Testis (tissue), 2 donors: ENCODE data around the gene MBP.

Source experiments
- POLR2A ChIP-seq: fragments of 450-650 bp; IDR thresholded peaks from one replicate; pipeline ENCODE4 v1.6.1; 2017; ENCODE audit warnings: antibody characterized with exemption, mild to moderate bottlenecking, moderate library complexity
- TF ChIP-seq, protein P1 (sequence below), 3 experiments: fragments of 450-650 bp in 2 of 3; fragments of 200-600 bp in 1 of 3; sonication (generic) in 1 of 3; IDR thresholded peaks; one replicate each; pipeline ENCODE4 v1.5.1; 2016 to 2019; ENCODE audit warnings: antibody characterized with exemption in 3 of 3, mild to moderate bottlenecking in 2 of 3, moderate library complexity in 1 of 3

DNA sequence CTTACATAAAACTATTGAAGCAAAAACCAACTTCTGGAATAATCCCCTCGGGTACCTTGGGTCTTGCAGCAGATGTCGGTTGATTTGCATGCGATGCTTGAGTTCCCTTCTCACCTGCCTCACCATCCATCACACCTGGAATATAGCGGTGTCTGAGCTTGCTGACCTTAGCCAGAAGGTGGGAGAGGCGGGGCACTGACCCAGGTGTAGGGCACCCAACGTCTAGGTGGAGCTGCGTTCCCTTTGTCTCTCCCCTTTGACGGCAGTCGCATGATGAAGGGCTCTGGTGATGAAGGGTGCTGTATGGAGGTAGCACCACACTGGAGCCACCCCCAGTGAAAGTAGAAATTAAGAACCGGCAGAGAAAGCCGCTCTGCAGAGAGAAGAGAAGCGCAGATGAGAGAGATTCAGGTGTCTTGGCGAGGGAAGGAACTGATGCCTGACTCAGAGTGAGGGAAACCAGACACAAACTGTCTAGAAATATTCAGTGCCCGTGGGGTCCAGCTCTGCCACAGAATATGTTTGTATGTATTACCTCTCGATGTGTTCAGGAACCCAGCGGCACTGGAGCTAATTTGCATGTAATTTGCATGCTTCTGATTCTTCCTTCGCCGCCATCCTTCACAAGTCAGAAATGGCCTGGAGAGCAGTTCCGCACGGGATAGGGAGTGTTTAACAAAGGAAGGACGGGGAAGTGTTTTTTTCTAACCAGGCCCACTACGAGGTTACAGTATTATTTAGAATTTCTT is 19.4 kb upstream of the MBP start:
- TF ChIP-seq, protein P1, sequence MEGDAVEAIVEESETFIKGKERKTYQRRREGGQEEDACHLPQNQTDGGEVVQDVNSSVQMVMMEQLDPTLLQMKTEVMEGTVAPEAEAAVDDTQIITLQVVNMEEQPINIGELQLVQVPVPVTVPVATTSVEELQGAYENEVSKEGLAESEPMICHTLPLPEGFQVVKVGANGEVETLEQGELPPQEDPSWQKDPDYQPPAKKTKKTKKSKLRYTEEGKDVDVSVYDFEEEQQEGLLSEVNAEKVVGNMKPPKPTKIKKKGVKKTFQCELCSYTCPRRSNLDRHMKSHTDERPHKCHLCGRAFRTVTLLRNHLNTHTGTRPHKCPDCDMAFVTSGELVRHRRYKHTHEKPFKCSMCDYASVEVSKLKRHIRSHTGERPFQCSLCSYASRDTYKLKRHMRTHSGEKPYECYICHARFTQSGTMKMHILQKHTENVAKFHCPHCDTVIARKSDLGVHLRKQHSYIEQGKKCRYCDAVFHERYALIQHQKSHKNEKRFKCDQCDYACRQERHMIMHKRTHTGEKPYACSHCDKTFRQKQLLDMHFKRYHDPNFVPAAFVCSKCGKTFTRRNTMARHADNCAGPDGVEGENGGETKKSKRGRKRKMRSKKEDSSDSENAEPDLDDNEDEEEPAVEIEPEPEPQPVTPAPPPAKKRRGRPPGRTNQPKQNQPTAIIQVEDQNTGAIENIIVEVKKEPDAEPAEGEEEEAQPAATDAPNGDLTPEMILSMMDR (IDR thresholded peaks at IDR 0.05), result no peak
- TF ChIP-seq POLR2A, result no peak
